ENCODE measurements around the gene IRF8. TPM values are rescaled to one million over a fixed set of nuclear protein-coding genes. Genes with fewer than 3 reads are reported as not detected.

Gene IRF8
- polyA plus RNA-seq, 1 of the 3 experiments (the other 2 are of a cell fraction) = not detected

DNA sequence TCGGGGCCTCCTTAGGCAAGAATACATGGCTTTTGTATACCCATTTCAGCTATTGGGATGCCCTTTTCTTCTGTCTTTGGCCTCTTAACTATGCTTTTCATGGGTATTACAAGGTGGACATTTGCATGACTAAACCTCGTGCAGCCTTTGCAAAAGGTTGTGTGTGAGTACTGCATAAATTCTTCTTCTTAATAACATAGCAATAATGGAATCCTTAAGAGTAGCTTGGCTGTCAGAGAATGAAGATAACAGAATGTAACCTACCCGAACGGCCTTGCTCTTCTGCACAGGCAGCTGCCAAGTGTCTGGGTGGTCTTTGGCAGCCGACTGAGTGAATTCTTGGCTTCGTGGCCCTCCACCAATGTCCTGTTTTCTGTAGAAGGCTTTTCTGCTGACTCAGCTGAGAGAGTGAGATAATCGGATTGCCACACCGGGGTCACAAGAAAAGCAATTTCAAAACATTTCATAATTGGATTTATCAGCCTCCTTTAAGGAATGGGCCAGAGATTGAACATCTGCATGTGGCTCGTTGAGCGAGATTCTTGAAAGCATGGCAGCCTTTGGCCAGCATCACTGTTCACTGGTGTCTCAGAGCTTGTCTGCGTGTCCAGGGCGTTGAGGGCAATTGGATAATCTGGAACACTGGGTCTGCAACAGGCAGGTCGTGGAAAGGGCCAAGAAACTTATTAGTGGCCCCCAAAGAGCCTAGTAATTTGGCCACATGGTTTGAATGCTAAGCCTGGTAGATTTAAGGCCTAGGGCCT is 13.4 kb downstream of the IRF8 start (continued):
- TF ChIP-seq, protein P1, sequence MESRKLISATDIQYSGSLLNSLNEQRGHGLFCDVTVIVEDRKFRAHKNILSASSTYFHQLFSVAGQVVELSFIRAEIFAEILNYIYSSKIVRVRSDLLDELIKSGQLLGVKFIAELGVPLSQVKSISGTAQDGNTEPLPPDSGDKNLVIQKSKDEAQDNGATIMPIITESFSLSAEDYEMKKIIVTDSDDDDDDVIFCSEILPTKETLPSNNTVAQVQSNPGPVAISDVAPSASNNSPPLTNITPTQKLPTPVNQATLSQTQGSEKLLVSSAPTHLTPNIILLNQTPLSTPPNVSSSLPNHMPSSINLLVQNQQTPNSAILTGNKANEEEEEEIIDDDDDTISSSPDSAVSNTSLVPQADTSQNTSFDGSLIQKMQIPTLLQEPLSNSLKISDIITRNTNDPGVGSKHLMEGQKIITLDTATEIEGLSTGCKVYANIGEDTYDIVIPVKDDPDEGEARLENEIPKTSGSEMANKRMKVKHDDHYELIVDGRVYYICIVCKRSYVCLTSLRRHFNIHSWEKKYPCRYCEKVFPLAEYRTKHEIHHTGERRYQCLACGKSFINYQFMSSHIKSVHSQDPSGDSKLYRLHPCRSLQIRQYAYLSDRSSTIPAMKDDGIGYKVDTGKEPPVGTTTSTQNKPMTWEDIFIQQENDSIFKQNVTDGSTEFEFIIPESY (IDR thresholded peaks at IDR 0.05; ENCODE audit: borderline replicate concordance, low read depth) = no peak
- TF ChIP-seq, protein P2, sequence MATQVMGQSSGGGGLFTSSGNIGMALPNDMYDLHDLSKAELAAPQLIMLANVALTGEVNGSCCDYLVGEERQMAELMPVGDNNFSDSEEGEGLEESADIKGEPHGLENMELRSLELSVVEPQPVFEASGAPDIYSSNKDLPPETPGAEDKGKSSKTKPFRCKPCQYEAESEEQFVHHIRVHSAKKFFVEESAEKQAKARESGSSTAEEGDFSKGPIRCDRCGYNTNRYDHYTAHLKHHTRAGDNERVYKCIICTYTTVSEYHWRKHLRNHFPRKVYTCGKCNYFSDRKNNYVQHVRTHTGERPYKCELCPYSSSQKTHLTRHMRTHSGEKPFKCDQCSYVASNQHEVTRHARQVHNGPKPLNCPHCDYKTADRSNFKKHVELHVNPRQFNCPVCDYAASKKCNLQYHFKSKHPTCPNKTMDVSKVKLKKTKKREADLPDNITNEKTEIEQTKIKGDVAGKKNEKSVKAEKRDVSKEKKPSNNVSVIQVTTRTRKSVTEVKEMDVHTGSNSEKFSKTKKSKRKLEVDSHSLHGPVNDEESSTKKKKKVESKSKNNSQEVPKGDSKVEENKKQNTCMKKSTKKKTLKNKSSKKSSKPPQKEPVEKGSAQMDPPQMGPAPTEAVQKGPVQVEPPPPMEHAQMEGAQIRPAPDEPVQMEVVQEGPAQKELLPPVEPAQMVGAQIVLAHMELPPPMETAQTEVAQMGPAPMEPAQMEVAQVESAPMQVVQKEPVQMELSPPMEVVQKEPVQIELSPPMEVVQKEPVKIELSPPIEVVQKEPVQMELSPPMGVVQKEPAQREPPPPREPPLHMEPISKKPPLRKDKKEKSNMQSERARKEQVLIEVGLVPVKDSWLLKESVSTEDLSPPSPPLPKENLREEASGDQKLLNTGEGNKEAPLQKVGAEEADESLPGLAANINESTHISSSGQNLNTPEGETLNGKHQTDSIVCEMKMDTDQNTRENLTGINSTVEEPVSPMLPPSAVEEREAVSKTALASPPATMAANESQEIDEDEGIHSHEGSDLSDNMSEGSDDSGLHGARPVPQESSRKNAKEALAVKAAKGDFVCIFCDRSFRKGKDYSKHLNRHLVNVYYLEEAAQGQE (IDR thresholded peaks at IDR 0.05; ENCODE audit: low read depth, low read length) = no peak
- TF ChIP-seq EZH2phosphoT487 (IDR thresholded peaks at IDR 0.05; ENCODE audit: borderline replicate concordance, low read depth) = no peak

DNA sequence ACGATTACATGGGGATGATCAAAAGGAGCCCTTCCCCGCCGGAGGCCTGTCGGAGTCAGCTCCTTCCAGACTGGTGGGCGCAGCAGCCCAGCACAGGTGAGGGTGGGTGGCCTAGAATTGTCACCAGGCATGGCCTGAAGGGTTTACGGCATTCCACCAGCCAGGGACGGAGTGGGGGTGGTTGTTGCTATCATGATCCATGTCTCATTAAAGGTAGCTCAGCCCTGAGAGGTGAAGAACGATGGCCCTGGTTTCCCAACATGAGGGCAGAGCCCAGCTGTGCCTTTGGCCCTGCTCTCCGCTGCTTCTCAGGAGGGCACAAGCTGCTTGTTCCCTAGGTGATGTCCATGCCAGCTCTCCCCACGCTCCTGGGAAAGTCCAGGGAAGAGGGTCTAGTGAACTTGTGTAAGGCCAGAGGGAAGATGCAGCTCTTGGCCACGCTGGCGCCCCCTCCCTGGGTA is 14.2 kb downstream of the IRF8 start:
- Histone ChIP-seq H3K27ac (ENCODE audit: low read depth in 2 of 2, low read length in 1 of 2) (no peak overlapping the region), H3K9ac (no peak overlapping the region), H3K79me2 (ENCODE audit: insufficient read depth) (no peaks in the 10 kb centered on the region), H3K27me3 (ENCODE audit: insufficient read depth) (peaks cover 97% of the 10 kb centered on the region), H3K4me2 (no peak overlapping the region), H3F3A (replicated peaks; ENCODE audit: insufficient read depth) (no peaks in the 10 kb centered on the region), H3K36me3 (replicated peaks in 1 of 2; ENCODE audit: control insufficient read depth in 1 of 2, insufficient read depth in 2 of 2, low read length in 1 of 2) (no peaks in the 10 kb centered on the region), H3K9me3 (no peaks in the 10 kb centered on the region), H3K4me3 (ENCODE audit: low read depth in 2 of 2, low read length in 1 of 2) (no peak overlapping the region), H3K4me1 (ENCODE audit: control insufficient read depth in 1 of 2, insufficient read depth in 2 of 2, low read depth in 1 of 2, low read length in 1 of 2) (no peaks in the 10 kb centered on the region), H4K20me1 (ENCODE audit: insufficient read depth) (no peaks in the 10 kb centered on the region), H3K9me2 (no peaks in the 10 kb centered on the region), H2AFZ (ENCODE audit: low read depth) (no peak overlapping the region)
- 13% methylated on average over 9 of the region's 12 CpGs for WGBS (ENCODE audit: low lambda C conversion rate)
- CTCF ChIA-PET = no interaction called here
- TF ChIP-seq, protein P3, sequence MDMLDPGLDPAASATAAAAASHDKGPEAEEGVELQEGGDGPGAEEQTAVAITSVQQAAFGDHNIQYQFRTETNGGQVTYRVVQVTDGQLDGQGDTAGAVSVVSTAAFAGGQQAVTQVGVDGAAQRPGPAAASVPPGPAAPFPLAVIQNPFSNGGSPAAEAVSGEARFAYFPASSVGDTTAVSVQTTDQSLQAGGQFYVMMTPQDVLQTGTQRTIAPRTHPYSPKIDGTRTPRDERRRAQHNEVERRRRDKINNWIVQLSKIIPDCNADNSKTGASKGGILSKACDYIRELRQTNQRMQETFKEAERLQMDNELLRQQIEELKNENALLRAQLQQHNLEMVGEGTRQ (IDR thresholded peaks at IDR 0.05; ENCODE audit: borderline replicate concordance, low read depth, low read length) = no peak
- TF ChIP-seq TCF12 (IDR thresholded peaks at IDR 0.05) (no peak), FOSL2 (IDR thresholded peaks at IDR 0.05; ENCODE audit: borderline replicate concordance, low read depth) (no peak), GATA2 (CRISPR knock-in tag; IDR thresholded peaks at IDR 0.05) (no peak), SIN3A (IDR thresholded peaks at IDR 0.05; ENCODE audit: borderline replicate concordance, low read depth, low read length) (no peak), RXRA (IDR thresholded peaks at IDR 0.05; ENCODE audit: borderline replicate concordance, low read depth) (no peak), SMC3 (IDR thresholded peaks at IDR 0.05; ENCODE audit: low read depth, low read length) (no peak), EP300 (IDR thresholded peaks at IDR 0.05; ENCODE audit: borderline replicate concordance in 1 of 2, low read depth in 1 of 2, low read length in 1 of 2) (no peak), MXI1 (IDR thresholded peaks at IDR 0.05; ENCODE audit: low read depth, low read length) (no peak), CHD2 (IDR thresholded peaks at IDR 0.05; ENCODE audit: low read length, partially characterized antibody) (no peak), FOXJ3 (CRISPR knock-in tag; IDR thresholded peaks at IDR 0.05) (no peak), TEAD4 (IDR thresholded peaks at IDR 0.05; ENCODE audit: borderline replicate concordance, insufficient read depth) (no peak), JUND (IDR thresholded peaks at IDR 0.05) (no peak), NRF1 (IDR thresholded peaks at IDR 0.05; ENCODE audit: low read depth, low read length) (no peak), POLR2AphosphoS5 (IDR thresholded peaks at IDR 0.05; ENCODE audit: low read depth, low read length) (no peak)
- TF ChIP-seq, protein P1 (IDR thresholded peaks at IDR 0.05; ENCODE audit: borderline replicate concordance, low read depth) = no peak
- TF ChIP-seq, protein P4, sequence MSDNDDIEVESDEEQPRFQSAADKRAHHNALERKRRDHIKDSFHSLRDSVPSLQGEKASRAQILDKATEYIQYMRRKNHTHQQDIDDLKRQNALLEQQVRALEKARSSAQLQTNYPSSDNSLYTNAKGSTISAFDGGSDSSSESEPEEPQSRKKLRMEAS (IDR thresholded peaks at IDR 0.05; ENCODE audit: low read depth) = no peak
- TF ChIP-seq, protein P5, sequence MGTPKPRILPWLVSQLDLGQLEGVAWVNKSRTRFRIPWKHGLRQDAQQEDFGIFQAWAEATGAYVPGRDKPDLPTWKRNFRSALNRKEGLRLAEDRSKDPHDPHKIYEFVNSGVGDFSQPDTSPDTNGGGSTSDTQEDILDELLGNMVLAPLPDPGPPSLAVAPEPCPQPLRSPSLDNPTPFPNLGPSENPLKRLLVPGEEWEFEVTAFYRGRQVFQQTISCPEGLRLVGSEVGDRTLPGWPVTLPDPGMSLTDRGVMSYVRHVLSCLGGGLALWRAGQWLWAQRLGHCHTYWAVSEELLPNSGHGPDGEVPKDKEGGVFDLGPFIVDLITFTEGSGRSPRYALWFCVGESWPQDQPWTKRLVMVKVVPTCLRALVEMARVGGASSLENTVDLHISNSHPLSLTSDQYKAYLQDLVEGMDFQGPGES (IDR thresholded peaks at IDR 0.05; ENCODE audit: low read depth, low read length) = no peak
- POLR2A ChIA-PET = no interaction called here
- no peak for DNase-seq

All from SK-N-SH (cell line).